Vein endothelial cell (primary cell): Measurements from ENCODE around the gene NKAPL. TPM values are rescaled to one million over a fixed set of nuclear protein-coding genes. Genes with fewer than 3 reads are reported as not detected.

Experiments
- total RNA-seq: library from RNA; depleted of rRNA; stranded (reverse); fragments of >200 nt; gene quantifications from 2 replicates; pipeline ENCODE4 v1.2.3, GENCODE V29; 2012

The NKAPL gene
- 0.33 and 0.57 TPM in 2 replicates for total RNA-seq

GRCh38 chr6:28258877-28259777 is at the start of gene NKAPL:
Gene NKAPL (plus strand): TSS chr6:28259297. CDS start chr6:28259372, 75 bp downstream.

GRCh38 chr6:28225056-28225834 is 33.9 kb upstream of the NKAPL start, which contains the start of gene ZSCAN9:
Gene ZSCAN9 (plus strand): TSS chr6:28225275. CDS start chr6:28227085, 1,810 bp downstream.

GRCh38 chr6:28252009-28252975 is 6.8 kb upstream of the NKAPL start, which contains the start of gene ZKSCAN4:
Gene ZKSCAN4 (minus strand): TSS chr6:28252269. CDS start chr6:28251980, 289 bp downstream.

GRCh38 chr6:28266962-28267694 is 8.0 kb downstream of the NKAPL start, which contains the start of gene ZSCAN26:
Gene ZSCAN26 (plus strand): TSS chr6:28267143. CDS start chr6:28271920, 4,777 bp downstream.

GRCh38 chr6:28281288-28282064 is 22.4 kb downstream of the NKAPL start, which contains the start of gene PGBD1:
Gene PGBD1 (plus strand): TSS chr6:28281572. CDS start chr6:28283814, 2,242 bp downstream.

Other genes starting within 250 kb of the NKAPL start
- gene ZNF165, start 178.7 kb upstream of the NKAPL start, total RNA-seq, result under 0.01 and 0.67 TPM in 2 replicates
- gene ZSCAN16, start 134.7 kb upstream of the NKAPL start, total RNA-seq, result 8.2 and 11.1 TPM in 2 replicates
- 19.9 and 20.9 TPM in 2 replicates for gene ZKSCAN8, start 117.4 kb upstream of the NKAPL start, total RNA-seq
- gene ZSCAN9, start 34.0 kb upstream of the NKAPL start, total RNA-seq, result 16.7 and 20.6 TPM in 2 replicates
- 4.2 and 4.5 TPM in 2 replicates for gene ZKSCAN4, start 7.0 kb upstream of the NKAPL start, total RNA-seq
- 16.0 and 17.2 TPM in 2 replicates for gene ZSCAN26, start 7.8 kb downstream of the NKAPL start, total RNA-seq
- 6.5 and 7.8 TPM in 2 replicates for gene PGBD1, start 22.3 kb downstream of the NKAPL start, total RNA-seq
- 6.9 and 11.6 TPM in 2 replicates for gene ZSCAN31, start 76.9 kb downstream of the NKAPL start, total RNA-seq
- 3.4 and 3.6 TPM in 2 replicates for gene ZKSCAN3, start 90.7 kb downstream of the NKAPL start, total RNA-seq
- gene ZSCAN12, start 140.4 kb downstream of the NKAPL start, total RNA-seq, result 3.3 and 5.3 TPM in 2 replicates
- 0.33 and 1.8 TPM in 2 replicates for gene ZSCAN23, start 184.2 kb downstream of the NKAPL start, total RNA-seq